Mucosa of stomach (tissue), 1 donor: ENCODE data around the gene FAM240B.

Experiments used
- H3K27me3 ChIP-seq: one replicate; pipeline ENCODE4 v1.7.0; 2013; ENCODE audit warnings: mild to moderate bottlenecking, low read length; ENCODE audit not compliant: control insufficient read depth, insufficient read depth
- H3K36me3 ChIP-seq: one replicate; pipeline ENCODE4 v1.7.0; 2013; ENCODE audit warnings: low read length; ENCODE audit not compliant: control insufficient read depth, insufficient read depth
- H3K4me1 ChIP-seq: one replicate; pipeline ENCODE4 v1.7.0; 2013; ENCODE audit warnings: mild to moderate bottlenecking, low read length; ENCODE audit not compliant: control insufficient read depth, insufficient read depth
- H3K4me3 ChIP-seq: one replicate; pipeline ENCODE4 v1.7.0; 2013; ENCODE audit warnings: low read length
- H3K9ac ChIP-seq: one replicate; pipeline ENCODE4 v1.7.0; 2013; ENCODE audit warnings: mild to moderate bottlenecking, low read length, moderate library complexity
- H3K9me3 ChIP-seq: one replicate; pipeline ENCODE4 v1.7.0; 2013; ENCODE audit warnings: mild to moderate bottlenecking, low read length, moderate library complexity; ENCODE audit not compliant: control insufficient read depth
- donor health status: Pancreatic carcinoma.

The FAM240B gene

GRCh38 chr9:38697776-38698300, 22.1 kb downstream of the FAM240B start:
- Histone ChIP-seq H3K36me3 (no peaks in the 10 kb centered on the region), H3K9ac (no peak overlapping the region), H3K4me3 (no peak overlapping the region), H3K27me3 (no peaks in the 10 kb centered on the region), H3K9me3 (no peaks in the 10 kb centered on the region), H3K4me1 (peaks cover 16% of the 10 kb centered on the region)

- peaks cover 16% of the 10 kb centered on the region for H3K4me1 ChIP-seq
- no peaks in the 10 kb centered on the region for H3K27me3 ChIP-seq
- H3K9ac ChIP-seq, result no peak overlapping the region
- no peak overlapping the region for H3K4me3 ChIP-seq
- H3K9me3 ChIP-seq, result no peaks in the 10 kb centered on the region
- no peaks in the 10 kb centered on the region for H3K36me3 ChIP-seq
Measured at GRCh38 chr9:38696999-38697398, 22.9 kb downstream of the FAM240B start.

GRCh38 chr9:38694676-38695075, 25.3 kb downstream of the FAM240B start:
- Histone ChIP-seq H3K36me3 (no peaks in the 10 kb centered on the region), H3K9me3 (no peaks in the 10 kb centered on the region), H3K9ac (no peak overlapping the region), H3K27me3 (no peaks in the 10 kb centered on the region), H3K4me1 (peaks cover 10% of the 10 kb centered on the region), H3K4me3 (no peak overlapping the region)

GRCh38 chr9:38692707-38693106, 27.2 kb downstream of the FAM240B start:
- Histone ChIP-seq H3K4me3 (no peak overlapping the region), H3K9me3 (no peaks in the 10 kb centered on the region), H3K27me3 (no peaks in the 10 kb centered on the region), H3K36me3 (no peaks in the 10 kb centered on the region), H3K4me1 (peaks cover 12% of the 10 kb centered on the region), H3K9ac (no peak overlapping the region)

GRCh38 chr9:38690574-38690973, 29.4 kb downstream of the FAM240B start:
- no peaks in the 10 kb centered on the region for H3K27me3 ChIP-seq
- H3K9me3 ChIP-seq, result no peaks in the 10 kb centered on the region
- no peaks in the 10 kb centered on the region for H3K36me3 ChIP-seq
- H3K4me1 ChIP-seq, result peaks cover 19% of the 10 kb centered on the region
- H3K9ac ChIP-seq, result no peak overlapping the region
- H3K4me3 ChIP-seq, result no peak overlapping the region

GRCh38 chr9:38689678-38690077, 30.3 kb downstream of the FAM240B start:
- no peak overlapping the region for H3K9ac ChIP-seq
- H3K4me3 ChIP-seq, result no peak overlapping the region
- H3K36me3 ChIP-seq, result no peaks in the 10 kb centered on the region
- no peaks in the 10 kb centered on the region for H3K9me3 ChIP-seq
- no peaks in the 10 kb centered on the region for H3K27me3 ChIP-seq
- peaks cover 19% of the 10 kb centered on the region for H3K4me1 ChIP-seq

GRCh38 chr9:38687992-38688391, 31.9 kb downstream of the FAM240B start:
- no peak overlapping the region for H3K4me3 ChIP-seq
- no peaks in the 10 kb centered on the region for H3K27me3 ChIP-seq
- H3K9me3 ChIP-seq, result no peaks in the 10 kb centered on the region
- peaks cover 19% of the 10 kb centered on the region for H3K4me1 ChIP-seq
- H3K9ac ChIP-seq, result peak overlapping the region; percentile 58
- no peaks in the 10 kb centered on the region for H3K36me3 ChIP-seq

- peaks cover 23% of the 10 kb centered on the region for H3K4me1 ChIP-seq
- H3K27me3 ChIP-seq, result no peaks in the 10 kb centered on the region
- no peaks in the 10 kb centered on the region for H3K9me3 ChIP-seq
- H3K36me3 ChIP-seq, result no peaks in the 10 kb centered on the region
- H3K4me3 ChIP-seq, result no peak overlapping the region
- peak overlapping the region; percentile 58 for H3K9ac ChIP-seq
Measured at GRCh38 chr9:38687389-38687842, 32.5 kb downstream of the FAM240B start.

GRCh38 chr9:38686933-38687332, 33.0 kb downstream of the FAM240B start:
- H3K27me3 ChIP-seq, result no peaks in the 10 kb centered on the region
- H3K4me3 ChIP-seq, result no peak overlapping the region
- peaks cover 28% of the 10 kb centered on the region for H3K4me1 ChIP-seq
- H3K9ac ChIP-seq, result no peak overlapping the region
- no peaks in the 10 kb centered on the region for H3K36me3 ChIP-seq
- H3K9me3 ChIP-seq, result no peaks in the 10 kb centered on the region

- no peaks in the 10 kb centered on the region for H3K27me3 ChIP-seq
- no peak overlapping the region for H3K9ac ChIP-seq
- no peaks in the 10 kb centered on the region for H3K9me3 ChIP-seq
- H3K4me1 ChIP-seq, result peaks cover 32% of the 10 kb centered on the region
- no peak overlapping the region for H3K4me3 ChIP-seq
- no peaks in the 10 kb centered on the region for H3K36me3 ChIP-seq
Measured at GRCh38 chr9:38685535-38685934, 34.4 kb downstream of the FAM240B start.

- Histone ChIP-seq H3K27me3 (no peaks in the 10 kb centered on the region), H3K9ac (no peak overlapping the region), H3K9me3 (no peaks in the 10 kb centered on the region), H3K36me3 (no peaks in the 10 kb centered on the region), H3K4me3 (no peak overlapping the region), H3K4me1 (peaks cover 26% of the 10 kb centered on the region)
Measured at GRCh38 chr9:38683336-38683735, 36.6 kb downstream of the FAM240B start.

- no peak overlapping the region for H3K4me3 ChIP-seq
- no peaks in the 10 kb centered on the region for H3K27me3 ChIP-seq
- H3K9ac ChIP-seq, result no peak overlapping the region
- no peaks in the 10 kb centered on the region for H3K9me3 ChIP-seq
- H3K36me3 ChIP-seq, result no peaks in the 10 kb centered on the region
- peaks cover 20% of the 10 kb centered on the region for H3K4me1 ChIP-seq
Measured at GRCh38 chr9:38682713-38683112, 37.2 kb downstream of the FAM240B start.

GRCh38 chr9:38681747-38682227, 38.1 kb downstream of the FAM240B start:
- Histone ChIP-seq H3K4me1 (peaks cover 15% of the 10 kb centered on the region), H3K4me3 (no peak overlapping the region), H3K9me3 (no peaks in the 10 kb centered on the region), H3K9ac (no peak overlapping the region), H3K36me3 (no peaks in the 10 kb centered on the region), H3K27me3 (no peaks in the 10 kb centered on the region)
